GM10248 (cell line): Measurements from ENCODE around the gene HOATZ.

Source experiments
- CTCF ChIA-PET: fragments of 300-600 bp; sonication (Branson Sonifier 250); formaldehyde crosslinking; extraction: SDS; loops from one replicate; lab custom pipeline; 2021; ENCODE audit warnings: antibody characterized with exemption; lab: Yijun Ruan, JAX
- POLR2A ChIA-PET: fragments of 350-650 bp; sonication (Branson Sonifier 250); formaldehyde crosslinking; extraction: SDS; loops from one replicate; lab custom pipeline; 2020; ENCODE audit warnings: antibody characterized with exemption; lab: Yijun Ruan, JAX
- DNase-seq: peaks from one replicate; pipeline ENCODE4 v3.0.0; 2012; ENCODE audit errors: extremely low spot score
- CTCF ChIP-seq: IDR thresholded peaks from 2 replicates; pipeline ENCODE4 v1.5.1; 2012; ENCODE audit warnings: mild to moderate bottlenecking, low read depth; ENCODE audit errors: extremely low read depth, missing control alignments, control extremely low read depth

Gene HOATZ

GRCh38 chr11:111514216-111515031 lies at the start of gene HOATZ:
Gene HOATZ, plus strand, starts transcription at chr11:111514778. Its CDS starts 7 bp downstream, at chr11:111514785.
- peak; percentile 17 for DNase-seq
- CTCF ChIA-PET, result interaction anchor here (1.0 to 1.8 kb wide), 3 partner anchors 10 to 28 kb away, joined by 3 to 4 read pairs (median 4); no protein-coding TSS in a partner anchor
- POLR2A ChIA-PET, result no interaction called here
- TF ChIP-seq CTCF, result no peak

GRCh38 chr11:111465400-111465799 lies 49.2 kb upstream of the HOATZ start:
- DNase-seq, result no peak
- TF ChIP-seq CTCF, result no peak
- ChIA-PET CTCF (interaction anchor here (2.7 kb wide), 1 partner anchor 19 kb away, joined by 8 read pairs; no protein-coding TSS in a partner anchor), POLR2A (no interaction called here)

GRCh38 chr11:111466615-111467014 lies 48.0 kb upstream of the HOATZ start:
- POLR2A ChIA-PET, result no interaction called here
- DNase-seq, result no peak
- CTCF ChIA-PET, result no interaction called here
- TF ChIP-seq CTCF, result no peak

GRCh38 chr11:111469200-111469599 lies 45.4 kb upstream of the HOATZ start:
- CTCF ChIA-PET, result interaction anchor here (1.8 kb wide), 1 partner anchor 15 kb away, joined by 4 read pairs; no protein-coding TSS in a partner anchor
- DNase-seq, result no peak
- POLR2A ChIA-PET, result no interaction called here
- TF ChIP-seq CTCF, result no peak

- ChIA-PET CTCF (interaction anchor here (1.4 kb wide), 1 partner anchor 1619 kb away, joined by 3 read pairs; no protein-coding TSS in a partner anchor), POLR2A (no interaction called here)
- no peak for DNase-seq
- TF ChIP-seq CTCF, result no peak
Observed at GRCh38 chr11:111472228-111472627, 42.4 kb upstream of the HOATZ start.

GRCh38 chr11:111474432-111474831 lies 40.1 kb upstream of the HOATZ start:
- POLR2A ChIA-PET, result no interaction called here
- CTCF ChIA-PET, result interaction anchor here (1.3 kb wide), 1 partner anchor 19 kb away, joined by 3 read pairs; no protein-coding TSS in a partner anchor
- no peak for DNase-seq
- no peak for TF ChIP-seq CTCF
